HepG2 (cell line): ENCODE data around the gene SREBF1. TPM values are rescaled to one million over a fixed set of nuclear protein-coding genes. Genes with fewer than 3 reads are reported as not detected.

Experiments used
- ATF1 ChIP-seq: IDR thresholded peaks from 2 replicates; pipeline ENCODE4 v1.6.1; 2016; ENCODE audit warnings: mild to moderate bottlenecking, control low read depth
- FOXO1 ChIP-seq: sonication (generic); formaldehyde crosslinking; IDR thresholded peaks from 2 replicates; pipeline ENCODE4 v1.4.0; 2020; ENCODE audit warnings: missing genetic modification reagents
- MAFG ChIP-seq: sonication (generic); formaldehyde crosslinking; IDR thresholded peaks from 2 replicates; pipeline ENCODE4 v1.5.1; 2020; ENCODE audit warnings: mild to moderate bottlenecking, missing genetic modification reagents
- ZBTB40 ChIP-seq, 2 experiments: fragments of 450-650 bp in 1 of 2; sonication (generic) in 1 of 2; formaldehyde crosslinking in 1 of 2; IDR thresholded peaks; 2 replicates each; pipeline versions ENCODE4 v1.6.1 to v1.8.0; 2016 to 2022; ENCODE audit warnings: antibody characterized with exemption in 1 of 2, mild to moderate bottlenecking in 1 of 2, missing genetic modification reagents in 1 of 2
- ZMAT3 ChIP-seq: sonication (generic); formaldehyde crosslinking; conservative IDR thresholded peaks from 2 replicates; pipeline ENCODE4 v1.7.0; 2021; ENCODE audit warnings: missing genetic modification reagents
- ZNF207 ChIP-seq: fragments of 450-650 bp; IDR thresholded peaks from 2 replicates; pipeline ENCODE4 v1.6.1; 2016; ENCODE audit warnings: antibody characterized with exemption, borderline replicate concordance
- polyA plus RNA-seq, 8 experiments: library from polyadenylated mRNA; depleted of rRNA in 3 of 8; stranded (reverse) in 7 of 8; unstranded in 1 of 8; fragments of >200 nt; fragmentation: Illumina TruSeq in 4 of 8; extraction: Trizol in 4 of 8; gene quantifications; 2 replicates each; pipeline versions ENCODE4 v1.2.1 to v1.2.3, GENCODE V29; 2011 to 2016; ENCODE audit warnings: low read depth in 4 of 8, missing spikeins in 1 of 8, mixed read lengths in 1 of 8; ENCODE audit not compliant: insufficient read depth in 1 of 8
- total RNA-seq, 5 experiments: library from RNA; depleted of rRNA; stranded (reverse); fragments of >200 nt; fragmentation: Illumina TruSeq; extraction: Trizol; gene quantifications; 2 replicates each; pipeline ENCODE4 v1.2.3, GENCODE V29; 2016; ENCODE audit warnings: low read depth in 1 of 5
- TF ChIP-seq, protein P1 (sequence below), 2 experiments: sonication (generic) in 1 of 2; formaldehyde crosslinking in 1 of 2; IDR thresholded peaks; 2 replicates each; pipeline versions ENCODE4 v1.6.1 to v1.9.0; 2014 to 2022; ENCODE audit warnings: antibody characterized with exemption in 1 of 2, borderline replicate concordance in 1 of 2, inconsistent platforms in 1 of 2, low read depth in 1 of 2, missing genetic modification reagents in 1 of 2
- TF ChIP-seq, protein P2 (sequence below): sonication (generic); formaldehyde crosslinking; IDR thresholded peaks from 2 replicates; pipeline ENCODE4 v1.8.0; 2022; ENCODE audit warnings: mild to moderate bottlenecking, missing genetic modification reagents, borderline replicate concordance

SREBF1 gene
- total and polyA plus RNA-seq, 2 of the 13 experiments (the other 11 are each of a cell fraction or from before 2014, with no cell fraction given): 34.3 to 38.0 TPM

GRCh38 chr17:17837966-17838962 lies 1.5 kb upstream of the SREBF1 start (continued):
- TF ChIP-seq, protein P1, sequence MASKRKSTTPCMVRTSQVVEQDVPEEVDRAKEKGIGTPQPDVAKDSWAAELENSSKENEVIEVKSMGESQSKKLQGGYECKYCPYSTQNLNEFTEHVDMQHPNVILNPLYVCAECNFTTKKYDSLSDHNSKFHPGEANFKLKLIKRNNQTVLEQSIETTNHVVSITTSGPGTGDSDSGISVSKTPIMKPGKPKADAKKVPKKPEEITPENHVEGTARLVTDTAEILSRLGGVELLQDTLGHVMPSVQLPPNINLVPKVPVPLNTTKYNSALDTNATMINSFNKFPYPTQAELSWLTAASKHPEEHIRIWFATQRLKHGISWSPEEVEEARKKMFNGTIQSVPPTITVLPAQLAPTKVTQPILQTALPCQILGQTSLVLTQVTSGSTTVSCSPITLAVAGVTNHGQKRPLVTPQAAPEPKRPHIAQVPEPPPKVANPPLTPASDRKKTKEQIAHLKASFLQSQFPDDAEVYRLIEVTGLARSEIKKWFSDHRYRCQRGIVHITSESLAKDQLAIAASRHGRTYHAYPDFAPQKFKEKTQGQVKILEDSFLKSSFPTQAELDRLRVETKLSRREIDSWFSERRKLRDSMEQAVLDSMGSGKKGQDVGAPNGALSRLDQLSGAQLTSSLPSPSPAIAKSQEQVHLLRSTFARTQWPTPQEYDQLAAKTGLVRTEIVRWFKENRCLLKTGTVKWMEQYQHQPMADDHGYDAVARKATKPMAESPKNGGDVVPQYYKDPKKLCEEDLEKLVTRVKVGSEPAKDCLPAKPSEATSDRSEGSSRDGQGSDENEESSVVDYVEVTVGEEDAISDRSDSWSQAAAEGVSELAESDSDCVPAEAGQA (IDR thresholded peaks at IDR 0.05; ENCODE audit: low read depth): 0 out of 2 replicates have a peak, but pooled peaks have one; percentile 19
- TF ChIP-seq, protein P1 (CRISPR knock-in tag; IDR thresholded peaks at IDR 0.05; ENCODE audit: borderline replicate concordance): no peak
- TF ChIP-seq FOXO1 (CRISPR knock-in tag) (no peak), ZMAT3 (no peak), MAFG (CRISPR knock-in tag) (no peak), ZNF207 (no peak), ZBTB40 (IDR thresholded peaks at IDR 0.05) (no peak), ZBTB40 (CRISPR knock-in tag; IDR thresholded peaks at IDR 0.05) (no peak), ATF1 (no peak)
- TF ChIP-seq, protein P2, sequence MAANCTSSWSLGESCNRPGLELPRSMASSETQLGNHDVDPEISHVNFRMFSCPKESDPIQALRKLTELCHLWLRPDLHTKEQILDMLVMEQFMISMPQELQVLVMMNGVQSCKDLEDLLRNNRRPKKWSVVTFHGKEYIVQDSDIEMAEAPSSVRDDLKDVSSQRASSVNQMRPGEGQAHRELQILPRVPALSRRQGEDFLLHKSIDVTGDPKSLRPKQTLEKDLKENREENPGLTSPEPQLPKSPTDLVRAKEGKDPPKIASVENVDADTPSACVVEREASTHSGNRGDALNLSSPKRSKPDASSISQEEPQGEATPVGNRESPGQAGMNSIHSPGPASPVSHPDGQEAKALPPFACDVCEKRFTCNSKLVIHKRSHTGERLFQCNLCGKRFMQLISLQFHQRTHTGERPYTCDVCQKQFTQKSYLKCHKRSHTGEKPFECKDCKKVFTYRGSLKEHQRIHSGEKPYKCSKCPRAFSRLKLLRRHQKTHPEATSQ (CRISPR knock-in tag): no peak
